NCI-H1417 treated with DMSO at 0.1 percent for 48 hours (cell line): ENCODE results near the gene IFNA17.
"Not testable (repeated sequence)": the region's sequence is repeated elsewhere in the genome, so short reads cannot be mapped to it uniquely, and the experiment has no call there.

ENCODE experiments used
- DNase-seq: peaks from one replicate; lab custom pipeline; 2025; lab: John Stamatoyannopoulos, UW

Gene IFNA17

GRCh38 chr9:21228122-21228521 lies at the start of gene IFNA17:
TSS of gene IFNA17 (minus strand) at chr9:21228222. CDS start at chr9:21228173, 49 bp downstream.
- no peak for DNase-seq

DNA sequence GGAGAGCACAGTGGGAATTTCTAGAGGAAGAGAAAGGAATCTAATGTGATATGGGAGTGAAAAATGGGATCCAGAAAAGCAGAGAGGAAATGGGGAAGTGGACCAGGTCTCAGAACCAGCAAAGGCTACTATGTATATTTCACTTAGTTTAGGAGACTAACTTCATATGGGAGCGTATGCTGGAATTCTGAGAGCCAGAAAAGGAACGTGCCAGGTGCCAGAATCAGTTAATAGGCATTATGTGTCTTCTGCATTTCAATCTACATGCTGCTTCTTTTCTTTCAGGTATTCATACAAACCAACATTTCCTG lies 40.3 kb upstream of the IFNA17 start:
- no peak for DNase-seq

- DNase-seq, result no peak
Measured at GRCh38 chr9:21267485-21268346, 39.7 kb upstream of the IFNA17 start.

GRCh38 chr9:21266733-21267484 lies 38.9 kb upstream of the IFNA17 start:
- no peak for DNase-seq

DNA sequence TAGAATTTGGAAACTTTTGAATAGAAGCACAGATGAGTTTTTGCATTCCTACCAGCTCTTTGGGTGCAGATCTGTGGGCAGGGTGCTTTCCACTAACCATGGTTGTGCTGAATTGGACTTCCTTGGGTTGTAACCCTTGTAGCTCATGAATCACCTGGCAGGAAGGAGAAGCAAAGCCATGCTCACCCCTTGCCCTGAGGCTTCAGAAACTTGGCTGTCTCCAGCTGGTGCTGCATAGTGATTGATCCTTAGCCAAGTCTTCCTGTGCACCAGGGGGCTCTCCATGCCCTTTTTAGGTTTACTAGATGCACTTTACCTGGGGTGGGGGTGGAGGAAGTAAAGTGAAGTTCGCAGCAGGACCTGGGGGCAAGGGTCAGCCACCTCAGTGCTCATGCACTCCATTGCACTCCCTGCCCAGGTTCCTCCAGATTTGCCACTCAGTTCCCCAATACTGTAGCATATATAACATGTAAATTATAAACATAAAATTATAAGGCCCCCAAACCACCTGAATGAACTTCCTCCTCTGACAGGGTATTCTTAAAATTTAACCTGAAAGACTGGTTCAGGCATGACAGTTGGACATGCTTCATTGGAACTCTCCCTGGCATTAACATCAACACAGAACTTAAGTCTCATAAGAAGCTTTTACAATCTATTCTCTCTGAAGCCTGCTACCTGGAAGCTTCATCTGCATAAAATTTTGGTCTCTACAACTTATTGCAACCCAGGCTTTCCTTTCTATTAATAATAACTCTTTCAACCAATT lies 37.6 kb upstream of the IFNA17 start:
- DNase-seq, result no peak

DNA sequence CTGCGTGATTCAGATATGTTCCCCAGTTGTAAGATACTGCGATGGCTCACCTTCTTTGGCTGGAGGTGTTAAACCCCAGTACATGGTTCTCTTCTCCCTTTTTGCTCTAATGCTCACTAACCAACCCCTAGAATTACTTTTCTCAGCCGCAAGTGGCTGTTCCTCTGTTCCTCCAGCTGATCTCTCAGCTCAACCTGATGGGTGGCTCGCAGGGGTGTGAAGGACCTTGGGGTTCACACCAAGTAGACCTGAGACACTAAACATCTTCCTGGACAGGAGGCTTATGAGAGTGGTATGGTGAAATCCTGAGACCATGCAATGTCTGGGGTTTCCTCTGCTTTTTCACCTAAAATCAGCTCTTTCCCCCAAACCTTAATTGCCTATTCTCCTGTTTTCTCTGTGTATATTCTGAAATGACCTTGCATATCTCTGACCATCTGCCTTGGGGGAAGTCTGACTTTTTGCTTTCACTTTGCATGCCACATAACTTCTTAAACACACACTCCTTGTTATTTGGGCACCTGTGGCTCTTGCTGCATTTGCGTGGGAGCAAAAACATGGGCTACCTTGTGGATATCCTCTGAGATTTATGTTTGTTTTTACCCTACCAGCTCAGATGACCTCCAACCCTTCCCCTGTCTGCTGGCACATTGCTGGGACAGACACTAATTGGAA lies 27.7 kb upstream of the IFNA17 start:
- no peak for DNase-seq

DNA sequence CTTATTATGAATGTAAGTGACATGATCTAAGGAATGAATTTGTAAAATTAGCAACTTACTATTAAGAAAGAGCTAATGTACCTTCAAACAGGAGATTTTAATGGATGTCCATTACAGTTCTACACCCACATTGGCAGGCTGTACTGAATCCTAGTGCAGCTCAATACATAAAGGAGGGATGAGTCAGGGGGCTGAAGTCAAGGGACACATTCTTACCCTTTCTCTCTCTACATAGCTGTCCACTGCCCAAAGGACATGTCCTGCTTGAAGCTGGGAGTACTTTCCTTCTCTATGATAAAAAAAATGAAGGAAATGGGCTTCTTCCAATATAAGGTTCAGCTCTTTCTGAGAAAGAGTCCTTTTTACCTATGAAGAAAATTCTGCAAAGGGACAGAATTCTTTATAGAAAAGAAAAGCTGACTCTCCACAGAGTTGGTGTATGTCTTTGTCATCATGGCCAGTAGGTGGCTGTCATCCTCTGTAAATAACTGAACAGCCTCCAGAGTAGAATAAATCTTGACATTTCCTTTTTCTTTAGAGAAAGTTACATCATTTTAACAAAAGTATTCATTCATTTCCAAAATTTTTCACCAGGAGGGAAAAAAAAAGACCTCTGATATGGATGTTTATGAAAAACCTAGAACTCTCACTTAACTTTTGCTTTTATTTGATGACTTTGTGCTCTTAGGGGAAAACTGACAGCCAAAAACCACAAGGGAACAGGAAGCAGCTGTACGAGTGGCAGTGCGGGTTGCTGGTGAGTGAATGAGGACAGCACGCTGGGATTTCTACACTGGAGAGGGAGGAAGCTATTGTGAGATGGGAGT lies 24.9 kb upstream of the IFNA17 start:
- no peak for DNase-seq

GRCh38 chr9:21251638-21252037 lies 23.6 kb upstream of the IFNA17 start:
- no peak for DNase-seq

- no peak for DNase-seq
Measured at GRCh38 chr9:21251190-21251589, 23.2 kb upstream of the IFNA17 start.

DNA sequence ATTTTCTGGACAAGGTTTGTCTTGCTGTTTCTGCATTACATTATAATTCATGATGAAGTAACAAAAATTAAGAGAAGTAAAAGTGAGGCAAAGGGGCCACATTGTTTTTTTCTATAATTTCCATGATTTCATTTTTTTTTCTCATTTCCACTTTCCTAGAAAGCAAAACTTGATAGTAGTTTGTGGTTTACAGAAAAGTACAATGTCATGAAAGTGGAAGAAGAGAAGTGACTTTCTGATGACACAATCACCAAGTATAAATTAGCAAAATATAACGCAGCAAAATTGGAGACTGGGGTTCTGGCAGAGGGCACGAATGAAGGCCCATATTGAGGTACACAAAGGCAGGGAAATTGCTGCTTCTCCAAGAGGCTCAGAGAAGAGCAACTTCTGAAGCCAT lies 16.8 kb upstream of the IFNA17 start:
- DNase-seq, result no peak

DNA sequence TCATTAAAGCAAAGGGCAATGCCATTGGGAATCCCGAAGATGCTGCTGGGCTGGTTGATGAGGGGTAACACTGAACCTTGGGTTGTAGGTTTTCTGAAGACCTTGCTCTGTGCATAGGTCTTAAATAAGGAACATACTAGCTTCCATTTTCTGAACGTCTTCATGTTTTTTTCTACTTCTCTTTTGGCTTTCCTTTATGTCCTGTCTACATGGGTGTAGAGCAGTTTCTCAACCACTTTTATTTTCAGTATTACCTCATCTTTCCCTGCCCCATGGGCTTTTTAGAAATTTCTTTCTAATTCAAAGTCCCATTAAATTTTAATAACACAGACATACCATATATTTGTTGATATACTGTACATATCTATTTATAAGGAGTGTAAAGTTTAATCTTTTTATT lies 11.9 kb upstream of the IFNA17 start, which contains the start of gene IFNA14:
TSS of gene IFNA14 (minus strand) at position 95 of the 400 bp plus-strand sequence. CDS start at position 25, 70 bp downstream.
- no peak for DNase-seq

DNA sequence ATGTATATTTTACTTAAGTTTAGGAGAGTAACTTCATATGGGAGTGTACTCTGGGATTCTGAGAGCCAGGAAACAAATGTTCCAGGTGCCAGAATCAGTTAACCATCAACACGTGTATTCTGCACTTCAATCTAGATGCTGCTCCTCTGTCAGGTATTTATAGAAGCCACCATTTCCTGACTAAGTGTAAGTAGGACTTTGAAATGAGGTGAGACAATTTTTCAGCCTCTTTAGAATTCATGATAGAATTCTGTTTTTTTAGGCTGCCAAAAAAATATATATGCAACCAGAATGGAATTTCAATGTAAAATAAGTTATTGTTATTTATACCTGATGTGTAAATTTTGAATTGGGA lies 8.3 kb upstream of the IFNA17 start:
- not testable (repeated sequence) for DNase-seq

DNA sequence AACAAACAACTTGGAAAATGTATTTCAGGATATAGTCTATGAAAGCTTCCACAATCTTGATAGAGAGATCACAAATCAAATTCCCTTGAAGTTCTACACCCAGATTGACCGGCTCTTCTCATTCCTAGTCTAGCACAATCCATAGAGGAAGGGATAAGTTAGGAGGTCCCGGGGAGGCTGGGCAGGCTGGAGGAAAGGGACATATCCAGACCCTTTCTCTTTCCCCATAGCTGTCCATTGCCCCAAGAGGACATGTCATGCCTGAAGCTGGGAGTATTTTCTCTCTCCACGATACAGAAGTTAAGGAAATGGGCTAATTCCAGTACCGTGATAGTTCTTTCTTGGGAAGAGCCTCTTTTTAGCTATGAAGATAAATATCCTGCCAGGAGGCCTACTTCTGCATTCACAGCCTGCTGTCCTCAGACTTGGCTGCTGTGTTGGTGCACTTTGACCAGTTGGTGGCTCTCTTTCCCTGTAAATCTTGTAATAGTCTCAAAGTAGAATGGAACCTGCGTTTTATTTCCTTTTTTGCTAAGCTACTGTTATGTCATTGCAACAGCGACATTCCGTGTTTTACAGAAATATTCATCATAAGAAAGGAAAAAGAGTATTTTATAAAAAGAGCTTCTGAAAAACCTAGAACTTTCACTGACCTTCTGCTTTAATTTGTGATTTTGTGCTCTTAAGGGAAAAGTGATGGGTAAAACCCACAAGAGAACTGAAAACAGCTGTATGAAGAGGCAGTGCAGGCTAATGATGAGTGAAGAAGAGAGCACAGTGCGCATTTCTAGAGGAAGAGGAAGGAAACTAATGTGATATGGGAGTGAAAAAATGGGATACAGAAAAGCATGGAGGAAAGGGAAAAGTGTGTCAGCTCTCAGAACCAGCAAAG lies 7.7 kb upstream of the IFNA17 start:
- not testable (repeated sequence) for DNase-seq

- no peak for DNase-seq
Measured at GRCh38 chr9:21234153-21234687, 6.2 kb upstream of the IFNA17 start.

DNA sequence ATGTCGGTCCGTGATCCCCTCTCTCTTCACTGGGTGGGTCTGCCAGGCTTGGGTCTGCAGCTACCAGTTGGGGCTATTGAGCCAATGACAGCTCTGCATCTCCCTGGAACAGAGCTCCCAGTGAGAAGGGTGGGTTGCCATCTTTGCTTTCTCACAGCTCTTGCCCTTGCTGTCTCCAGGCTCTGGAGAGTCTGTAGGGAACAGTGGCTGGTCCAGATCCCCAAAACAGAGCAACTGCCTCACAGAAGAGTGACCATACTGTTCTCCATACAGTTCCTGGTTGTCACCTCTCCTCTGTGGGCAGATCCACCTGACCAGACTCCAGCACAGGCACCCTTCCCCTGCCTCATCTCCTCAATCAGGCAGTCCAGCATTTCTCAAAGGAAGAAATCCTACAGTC lies 5.2 kb upstream of the IFNA17 start:
- no peak for DNase-seq

DNA sequence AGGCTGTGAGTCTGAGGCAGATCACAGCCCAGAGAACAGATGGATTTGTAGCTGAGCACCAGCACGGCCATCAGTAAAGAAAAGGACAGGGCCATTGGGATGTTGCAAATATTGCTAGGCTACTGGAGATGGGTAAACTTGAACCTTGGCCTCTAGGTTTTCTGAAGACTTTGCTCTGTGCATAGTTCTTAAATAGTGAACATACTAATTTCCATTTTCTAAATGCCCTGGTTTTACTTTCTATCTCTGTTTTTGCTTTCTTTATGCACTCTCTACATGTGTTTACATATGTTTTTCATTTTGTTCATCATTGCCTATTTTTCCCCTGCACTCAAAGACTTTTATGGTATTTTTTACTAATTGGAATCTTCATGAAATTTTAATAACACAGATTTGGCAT lies 10.8 kb downstream of the IFNA17 start, which contains the start of gene IFNA16:
TSS of gene IFNA16 (minus strand) at position 101 of the 400 bp plus-strand sequence. CDS start at position 95, 6 bp downstream.
- not testable (repeated sequence) for DNase-seq

DNA sequence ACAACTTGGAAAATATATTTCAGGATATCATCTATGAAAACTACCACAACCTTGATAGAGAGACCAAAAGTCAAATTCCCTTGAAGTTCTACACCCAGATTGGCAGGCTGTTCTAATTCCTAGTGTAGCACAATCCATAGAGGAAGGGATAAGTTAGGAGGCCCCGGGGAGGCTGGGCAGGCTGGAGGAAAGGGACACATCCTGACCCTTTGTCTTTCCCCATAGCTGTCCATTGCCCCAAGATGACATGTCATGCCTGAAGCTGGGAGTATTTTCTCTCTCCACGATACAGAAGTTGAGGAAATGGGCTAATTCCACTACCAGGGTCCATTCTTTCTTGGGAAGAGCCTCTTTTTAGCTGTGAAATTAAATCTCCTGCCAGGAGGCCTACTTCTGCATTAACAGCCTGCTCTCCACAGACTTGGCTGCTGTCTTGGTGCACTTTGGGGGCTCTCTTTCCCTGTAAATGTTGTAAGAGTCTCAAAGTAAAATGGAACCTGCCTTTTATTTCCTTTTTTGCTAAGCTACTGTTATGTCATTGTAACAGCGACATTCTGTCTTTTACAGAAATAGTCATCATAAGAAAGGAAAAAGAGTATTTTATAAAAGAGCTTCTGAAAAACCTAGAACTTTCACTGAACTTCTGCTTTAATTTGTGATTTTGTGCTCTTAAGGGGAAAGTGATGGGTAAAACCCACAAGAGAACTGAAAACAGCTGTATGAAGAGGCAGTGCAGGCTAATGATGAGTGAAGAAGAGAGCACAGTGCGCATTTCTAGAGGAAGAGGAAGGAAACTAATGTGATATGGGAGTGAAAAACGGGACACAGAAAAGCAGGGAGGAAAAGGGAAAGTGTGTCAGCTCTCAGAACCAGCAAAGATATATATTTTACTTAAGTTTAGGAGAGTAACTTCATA lies 14.4 kb downstream of the IFNA17 start:
- DNase-seq, result not testable (repeated sequence)

DNA sequence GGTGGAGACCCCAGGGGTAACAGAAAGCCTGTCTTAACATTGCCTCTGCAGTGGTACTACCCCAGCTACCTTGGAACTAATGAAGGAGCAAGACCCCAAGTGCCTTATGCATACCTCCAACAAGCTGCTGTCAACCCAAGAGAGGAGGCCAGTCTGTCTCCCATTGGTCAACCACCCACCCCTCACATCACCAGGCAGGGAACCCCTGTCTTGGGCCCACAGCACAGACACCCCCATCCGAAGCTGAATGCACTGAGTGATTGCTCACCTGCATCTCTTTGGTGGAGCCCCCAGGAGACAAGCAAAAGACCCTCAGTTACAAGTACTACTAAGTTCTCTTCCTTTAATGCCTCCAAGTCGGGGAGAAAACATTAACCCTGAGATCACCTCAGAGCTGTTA lies 15.9 kb downstream of the IFNA17 start:
- not testable (repeated sequence) for DNase-seq

DNA sequence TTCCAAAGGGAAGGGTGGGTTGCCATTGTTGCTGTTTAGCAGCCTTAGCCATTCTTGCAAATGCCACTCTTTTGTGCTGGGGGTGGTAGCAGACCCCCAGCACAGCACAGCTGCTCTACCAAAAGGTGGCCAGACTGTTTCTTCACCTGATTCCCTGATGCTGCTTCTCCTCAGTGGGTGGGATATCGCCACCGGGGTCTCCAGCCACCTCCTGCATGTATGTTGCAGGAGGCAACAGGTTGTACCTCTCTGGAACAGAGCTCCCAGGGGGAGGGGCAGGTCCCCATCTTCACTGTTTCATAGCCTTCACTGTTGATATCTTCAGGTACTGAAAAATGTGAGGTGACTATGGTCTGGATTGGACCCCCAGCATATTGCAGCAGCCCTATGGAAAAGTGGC lies 17.2 kb downstream of the IFNA17 start:
- not testable (repeated sequence) for DNase-seq
